ENCODE results near the gene ATG2A.

The ATG2A gene

GRCh38 chr11:64900263-64900678 is 16.7 kb downstream of the ATG2A start:
- no peak for DNase-seq

- no peak for DNase-seq
These were observed 18.5 kb downstream of the ATG2A start for GRCh38 chr11:64898541-64898940.

GRCh38 chr11:64898076-64898445 is 18.9 kb downstream of the ATG2A start:
- no peak for DNase-seq

- DNase-seq, result no peak
These were observed 19.5 kb downstream of the ATG2A start for GRCh38 chr11:64897381-64898075.

- no peak for DNase-seq
These were observed 20.5 kb downstream of the ATG2A start for GRCh38 chr11:64896448-64897022.

- DNase-seq, result no peak
These were observed 22.1 kb downstream of the ATG2A start for GRCh38 chr11:64894812-64895452.

- DNase-seq, result no peak
These were observed 22.8 kb downstream of the ATG2A start for GRCh38 chr11:64894070-64894811.

- no peak for DNase-seq
These were observed 23.6 kb downstream of the ATG2A start for GRCh38 chr11:64893194-64894069.

GRCh38 chr11:64892838-64893193 is 24.2 kb downstream of the ATG2A start:
- no peak for DNase-seq

- no peak for DNase-seq
These were observed 24.6 kb downstream of the ATG2A start for GRCh38 chr11:64892411-64892831.

- DNase-seq, result no peak
These were observed 25.1 kb downstream of the ATG2A start for GRCh38 chr11:64891880-64892279.

GRCh38 chr11:64891215-64891848 is 25.7 kb downstream of the ATG2A start:
- no peak for DNase-seq

- DNase-seq, result no peak
These were observed 26.5 kb downstream of the ATG2A start for GRCh38 chr11:64890522-64890939.

- DNase-seq, result no peak
These were observed 28.1 kb downstream of the ATG2A start for GRCh38 chr11:64888729-64889511.

- DNase-seq, result no peak
These were observed 28.6 kb downstream of the ATG2A start for GRCh38 chr11:64888406-64888728.

- DNase-seq, result no peak
These were observed 29.1 kb downstream of the ATG2A start for GRCh38 chr11:64887757-64888405.

- DNase-seq, result no peak
These were observed 29.7 kb downstream of the ATG2A start for GRCh38 chr11:64887234-64887756.

GRCh38 chr11:64885367-64886286 is 31.4 kb downstream of the ATG2A start:
- no peak for DNase-seq

GRCh38 chr11:64884019-64884418 is 33.0 kb downstream of the ATG2A start:
- no peak for DNase-seq

GRCh38 chr11:64883575-64883974 is 33.4 kb downstream of the ATG2A start:
- no peak for DNase-seq
